ENCODE data around the gene KIF1A.

The KIF1A gene

GRCh38 chr2:240819126-240819857 lies 727 bp downstream of the KIF1A start:
- no peak for DNase-seq (ENCODE audit: low spot score)

DNA sequence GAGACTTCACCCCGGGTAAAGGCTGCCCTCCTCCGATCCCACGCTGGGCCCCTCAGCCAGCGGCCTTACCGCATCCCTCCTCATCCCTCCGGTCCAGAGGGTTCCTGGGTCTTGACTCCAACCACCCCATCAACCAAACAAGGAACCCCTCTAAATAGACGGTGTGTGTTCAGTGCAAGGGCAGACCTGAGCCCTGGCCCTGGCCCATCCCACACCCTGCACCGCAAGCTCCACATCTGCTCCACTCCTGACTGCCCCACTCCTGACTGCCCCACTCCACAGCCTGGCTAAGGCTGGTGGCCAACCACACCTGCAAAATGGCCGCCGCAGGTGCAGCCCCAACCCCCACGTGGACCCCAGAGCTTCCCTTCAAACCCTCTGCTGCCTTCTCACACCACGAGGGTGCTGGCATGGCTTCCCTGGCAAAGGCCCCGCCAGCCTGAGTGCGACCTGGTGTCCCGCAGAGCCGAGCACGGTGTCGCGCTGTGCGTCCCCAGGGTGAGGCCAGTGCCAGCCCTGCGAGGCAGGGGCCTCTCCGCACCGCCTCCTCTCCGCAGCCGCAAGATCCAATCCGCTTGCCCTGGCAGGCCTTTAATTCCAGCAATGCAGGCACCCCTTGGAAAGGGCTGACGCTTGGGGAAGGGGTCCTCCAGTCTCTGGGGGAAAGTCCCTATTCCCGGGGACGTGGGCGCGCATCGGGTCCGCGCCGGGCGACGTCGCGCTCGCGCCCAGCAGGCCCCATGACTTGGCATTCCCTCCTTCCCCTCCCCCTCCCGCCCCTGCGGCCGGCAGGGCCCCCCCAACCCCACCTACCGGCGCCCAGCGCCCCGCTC lies 1.5 kb downstream of the KIF1A start:
- peak; percentile 61 for DNase-seq (ENCODE audit: low spot score)

GRCh38 chr2:240817496-240818292 lies 2.3 kb downstream of the KIF1A start:
- DNase-seq (ENCODE audit: low spot score): no peak

DNA sequence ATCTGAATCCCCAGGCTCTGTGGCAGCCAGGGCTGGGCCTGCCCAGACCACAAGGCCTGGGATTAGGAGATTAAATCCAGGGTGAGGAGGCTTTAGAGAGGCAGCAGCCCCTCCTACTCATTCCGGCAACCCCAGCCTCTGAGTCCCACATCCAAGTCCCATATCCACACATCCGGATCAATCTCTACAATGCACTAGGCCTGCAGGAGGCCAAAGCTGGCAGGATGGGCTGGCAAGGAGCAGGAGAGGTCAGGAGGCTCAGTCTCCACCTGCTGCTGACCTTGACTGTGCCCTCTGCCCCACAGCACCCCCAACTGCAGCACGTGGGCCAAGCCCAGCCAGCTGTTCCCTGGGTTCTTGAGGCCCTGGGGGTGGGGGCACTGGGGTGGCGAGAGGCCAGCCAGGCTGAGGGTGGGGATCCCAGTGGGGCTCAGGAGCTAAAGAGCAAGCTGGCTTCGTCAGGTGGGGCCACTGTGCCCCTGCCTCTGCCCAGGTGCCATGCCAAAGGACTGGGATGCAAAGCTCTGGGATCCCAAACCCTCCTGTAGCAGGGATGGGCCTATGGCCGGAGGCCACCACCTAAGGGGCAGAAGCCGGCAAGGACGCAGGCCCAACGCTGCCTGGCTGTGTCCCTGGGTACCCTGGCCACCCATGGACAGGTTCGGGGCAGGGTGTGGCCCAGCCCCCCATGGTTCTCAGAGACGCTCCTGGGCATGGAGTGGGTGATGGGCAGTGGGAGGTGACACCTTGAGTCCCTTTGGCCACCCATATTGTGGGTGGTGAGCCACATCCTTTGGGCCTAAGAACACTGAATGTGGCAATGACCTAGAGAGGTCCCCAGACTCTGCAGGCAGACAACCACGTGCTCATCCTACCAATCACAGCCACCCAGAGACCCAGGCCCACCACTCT lies 3.2 kb downstream of the KIF1A start:
- DNase-seq (ENCODE audit: low spot score): no peak

DNA sequence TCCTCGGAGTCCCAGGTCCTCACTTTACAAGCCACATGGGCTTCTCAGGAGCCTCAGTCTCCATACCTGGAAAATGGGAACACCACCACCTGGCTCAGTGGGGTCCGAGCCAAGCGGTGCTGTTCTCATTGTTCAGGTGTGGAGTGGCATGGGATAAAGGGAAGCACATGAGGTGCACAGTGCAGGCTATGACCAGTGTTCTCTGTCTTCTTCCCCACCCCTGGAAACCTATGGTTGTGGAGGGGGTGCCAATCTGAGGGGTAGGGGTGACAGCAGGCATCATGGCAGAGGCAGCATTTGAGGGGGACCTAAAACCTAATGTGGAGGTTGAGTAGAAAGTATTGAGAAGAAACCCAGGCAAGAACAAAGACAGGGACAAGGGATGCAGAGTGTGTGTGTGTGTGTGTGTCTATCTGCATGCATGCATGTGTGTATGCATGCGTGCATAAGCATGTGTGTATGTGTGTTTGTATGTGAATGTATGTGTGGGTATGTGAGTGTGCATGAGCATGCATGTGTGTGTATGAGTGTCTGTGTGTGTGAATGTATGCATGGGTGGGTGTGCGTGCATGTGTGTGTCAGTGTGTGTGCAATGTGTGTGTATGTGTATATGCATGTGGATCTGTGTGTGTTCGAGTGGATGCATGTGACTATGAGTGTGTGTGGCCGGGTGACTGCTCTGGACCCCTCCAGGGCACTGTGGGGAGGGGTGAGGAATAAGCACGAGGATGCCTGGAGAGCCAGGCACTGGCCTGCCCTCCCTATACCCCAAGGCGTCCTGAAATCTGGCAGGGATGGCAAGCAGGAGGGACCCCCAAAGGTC lies 4.0 kb downstream of the KIF1A start:
- no peak for DNase-seq (ENCODE audit: low spot score)

- no peak for DNase-seq (ENCODE audit: low spot score)
Observed at GRCh38 chr2:240814946-240815760, 4.9 kb downstream of the KIF1A start.

GRCh38 chr2:240814280-240814679 lies 5.7 kb downstream of the KIF1A start:
- DNase-seq (ENCODE audit: low spot score): no peak

DNA sequence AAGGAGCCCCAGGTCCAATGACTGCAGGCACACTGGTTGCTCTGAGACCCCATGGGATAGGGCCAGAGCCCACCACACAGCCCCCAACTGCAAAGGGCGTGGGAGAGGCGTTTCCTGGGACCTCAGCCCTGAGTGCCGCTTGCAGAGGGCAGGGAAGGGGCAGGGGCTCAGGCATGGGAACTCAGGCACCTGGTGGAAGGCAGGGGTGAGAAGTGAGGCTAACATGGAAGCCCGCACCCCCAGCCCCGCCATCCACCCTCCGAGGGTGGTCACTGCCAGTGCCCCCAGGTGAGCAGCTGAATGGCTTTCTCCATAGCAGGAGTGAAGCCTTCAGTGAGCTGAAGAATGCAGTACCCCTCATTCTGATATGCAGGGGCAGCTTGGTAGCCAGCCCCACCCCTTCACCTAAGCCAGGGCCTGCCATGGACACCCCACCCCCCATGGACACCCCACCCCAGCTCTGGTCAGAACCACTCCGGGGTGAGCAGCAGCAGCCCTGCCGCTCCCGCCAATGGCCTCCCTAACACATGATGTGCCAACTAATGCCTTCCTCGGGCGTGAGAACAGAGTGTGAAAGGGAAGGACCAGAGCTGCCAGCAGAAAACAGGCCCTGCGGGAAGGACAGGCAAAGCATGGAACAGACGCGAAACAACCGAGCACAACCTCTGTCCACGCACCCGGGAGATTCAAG lies 6.6 kb downstream of the KIF1A start:
- no peak for DNase-seq (ENCODE audit: low spot score)

- DNase-seq (ENCODE audit: low spot score): no peak
Observed at GRCh38 chr2:240812721-240813120, 7.3 kb downstream of the KIF1A start.

DNA sequence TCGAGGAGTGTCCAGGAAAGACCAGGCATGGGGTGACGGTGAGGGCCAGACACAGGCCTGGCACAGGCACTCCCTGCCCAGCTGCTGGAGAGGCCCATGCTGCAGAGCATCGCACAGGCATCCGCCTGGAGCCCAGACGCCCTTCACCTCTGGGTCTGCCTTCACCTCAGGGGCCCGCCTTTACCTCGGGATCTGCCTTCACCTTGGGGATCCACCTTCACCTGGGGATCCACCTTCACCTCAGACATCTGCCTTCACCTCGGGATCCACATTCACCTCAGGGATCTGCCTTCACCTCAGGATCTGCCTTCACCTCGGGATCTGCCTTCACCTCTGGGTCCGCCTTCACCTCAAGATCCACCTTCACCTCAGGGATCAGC lies 7.7 kb downstream of the KIF1A start:
- DNase-seq (ENCODE audit: low spot score): no peak

GRCh38 chr2:240811346-240812300 lies 8.4 kb downstream of the KIF1A start:
- DNase-seq (ENCODE audit: low spot score): no peak

- no peak for DNase-seq (ENCODE audit: low spot score)
Observed at GRCh38 chr2:240810621-240811020, 9.4 kb downstream of the KIF1A start.

DNA sequence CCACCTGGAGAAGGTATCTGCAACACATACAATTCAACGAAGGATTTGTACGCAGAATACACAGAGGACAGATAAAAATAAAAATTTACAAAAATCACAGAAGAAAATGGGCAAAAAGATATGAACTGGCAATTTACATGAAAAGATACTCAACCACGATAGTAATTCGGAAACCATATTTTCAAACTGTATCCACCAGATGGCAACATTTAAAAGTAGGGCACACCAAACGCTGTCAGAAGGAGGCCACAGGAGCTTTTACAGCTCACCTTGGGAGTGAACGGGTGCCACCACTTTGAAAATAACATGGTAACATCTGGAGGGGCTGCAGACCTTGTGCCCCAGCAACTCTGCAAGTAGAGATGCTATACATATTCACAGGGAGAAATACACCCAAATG lies 9.8 kb downstream of the KIF1A start:
- DNase-seq (ENCODE audit: low spot score): no peak

- DNase-seq (ENCODE audit: low spot score): no peak
Observed at GRCh38 chr2:240809276-240809675, 10.7 kb downstream of the KIF1A start.

DNA sequence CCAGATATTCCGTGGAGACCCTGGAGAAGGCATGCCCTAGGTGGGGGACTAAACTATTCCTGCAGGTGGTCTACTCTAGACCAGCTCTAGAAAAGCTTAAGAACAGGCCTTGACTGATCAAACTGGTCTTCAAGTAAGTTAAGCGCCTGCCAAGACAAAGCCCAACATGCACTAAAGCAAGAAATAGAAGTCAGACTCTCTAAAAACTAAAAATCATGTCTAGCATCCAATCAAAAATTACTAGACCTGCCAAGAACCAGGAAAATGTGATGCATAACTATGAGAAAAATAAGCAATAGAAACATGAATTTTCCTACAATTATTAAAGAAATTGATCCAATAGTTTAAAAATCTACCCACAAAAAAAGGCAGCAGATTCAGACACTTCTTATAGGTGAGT lies 13.6 kb downstream of the KIF1A start:
- DNase-seq (ENCODE audit: low spot score): no peak

- DNase-seq (ENCODE audit: low spot score): no peak
Observed at GRCh38 chr2:240806006-240806405, 14.0 kb downstream of the KIF1A start.

GRCh38 chr2:240803191-240803590 lies 16.8 kb downstream of the KIF1A start:
- DNase-seq (ENCODE audit: low spot score): no peak

Data from pons (tissue), 1 donor.